Measurements from ENCODE around the gene ZFP2. TPM values are rescaled to one million over a fixed set of nuclear protein-coding genes. Genes with fewer than 3 reads are reported as not detected.
"Not testable (repeated sequence)": the region's sequence is repeated elsewhere in the genome, so short reads cannot be mapped to it uniquely, and the experiment has no call there.

The ZFP2 gene
- polyA plus RNA-seq, 4 donors: 0.22 to 2.5 (median 0.49) TPM

DNA sequence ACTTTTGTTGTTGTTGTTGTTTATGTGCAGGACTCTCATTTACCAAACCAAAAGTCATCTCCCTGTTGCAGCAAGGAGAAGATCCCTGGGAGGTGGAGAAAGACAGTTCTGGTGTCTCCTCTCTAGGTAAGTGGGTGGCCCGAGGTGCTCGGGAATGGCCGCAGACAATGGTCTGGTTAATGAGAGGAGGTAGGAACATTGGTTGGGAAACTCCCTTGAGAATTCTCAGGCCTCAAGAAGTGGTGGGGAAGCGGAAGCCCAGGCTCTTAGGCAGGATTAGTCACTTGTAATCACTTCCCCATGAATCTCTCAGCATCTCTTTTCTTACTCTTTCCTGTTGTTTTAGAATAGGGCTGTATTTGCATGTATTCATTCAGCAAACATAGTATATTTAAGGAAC is 28.8 kb upstream of the ZFP2 start:
- no peak overlapping the region for H3K4me3 ChIP-seq (ENCODE audit: low read depth in 1 of 3, low read length in 3 of 3)
- no peaks in the 10 kb centered on the region for H3K4me1 ChIP-seq (ENCODE audit: control insufficient read depth in 3 of 3, insufficient read depth in 2 of 3, low read depth in 1 of 3, low read length in 2 of 3)
- H3K27ac ChIP-seq (ENCODE audit: low read depth in 1 of 3, low read length in 2 of 3): no peak overlapping the region
- 80 to 92% (median 81%) methylated on average over 4 of the region's 4 CpGs for WGBS, 3 donors
- peaks cover 0 to 43% of the 10 kb centered on the region in 2 donors for H3K9me3 ChIP-seq (ENCODE audit: control insufficient read depth in 2 of 2, insufficient read depth in 1 of 2, low read depth in 1 of 2, low read length in 1 of 2)
- H3K27me3 ChIP-seq (ENCODE audit: control insufficient read depth in 3 of 3, insufficient read depth in 3 of 3, low read length in 3 of 3): no peaks in the 10 kb centered on the region
- no peak for DNase-seq
- H3K36me3 ChIP-seq (ENCODE audit: control insufficient read depth in 3 of 3, insufficient read depth in 2 of 3, low read depth in 1 of 3, low read length in 3 of 3): peaks cover 20 to 53% (median 32%) of the 10 kb centered on the region in 3 donors
- no peak for FAIRE-seq

DNA sequence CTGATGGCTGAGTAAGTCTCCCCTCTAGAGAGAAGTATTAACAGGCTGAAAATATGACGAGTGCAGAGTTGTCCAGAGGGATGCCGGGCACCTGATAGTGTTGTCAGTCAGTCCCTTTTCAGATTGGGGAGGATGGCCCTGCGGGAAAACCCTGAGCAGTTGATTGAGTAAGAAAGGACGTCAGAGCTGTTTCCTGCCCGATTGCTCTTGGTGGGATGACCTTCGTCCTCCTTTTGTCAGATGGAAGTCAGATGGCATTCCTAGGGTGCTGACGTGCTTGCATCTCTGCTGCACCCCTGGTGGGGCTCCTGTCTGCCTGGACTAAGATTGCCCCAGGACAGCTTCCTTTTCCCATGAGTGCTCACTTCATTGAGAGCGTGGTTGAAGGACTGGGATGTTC is 26.1 kb upstream of the ZFP2 start:
- Histone ChIP-seq H3K36me3 (ENCODE audit: control insufficient read depth in 3 of 3, insufficient read depth in 2 of 3, low read depth in 1 of 3, low read length in 3 of 3) (peaks cover 20 to 55% (median 41%) of the 10 kb centered on the region in 3 donors), H3K27ac (ENCODE audit: low read depth in 1 of 3, low read length in 2 of 3) (no peak overlapping the region), H3K27me3 (ENCODE audit: control insufficient read depth in 3 of 3, insufficient read depth in 3 of 3, low read length in 3 of 3) (no peaks in the 10 kb centered on the region), H3K4me1 (ENCODE audit: control insufficient read depth in 3 of 3, insufficient read depth in 2 of 3, low read depth in 1 of 3, low read length in 2 of 3) (no peaks in the 10 kb centered on the region), H3K9me3 (ENCODE audit: control insufficient read depth in 2 of 2, insufficient read depth in 1 of 2, low read depth in 1 of 2, low read length in 1 of 2) (peaks cover 0 to 51% of the 10 kb centered on the region in 2 donors), H3K4me3 (ENCODE audit: low read depth in 1 of 3, low read length in 3 of 3) (no peak overlapping the region)
- no peak for DNase-seq
- FAIRE-seq: no peak
- WGBS, 3 donors: 87 to 93% (median 88%) methylated on average over 8 of the region's 8 CpGs

DNA sequence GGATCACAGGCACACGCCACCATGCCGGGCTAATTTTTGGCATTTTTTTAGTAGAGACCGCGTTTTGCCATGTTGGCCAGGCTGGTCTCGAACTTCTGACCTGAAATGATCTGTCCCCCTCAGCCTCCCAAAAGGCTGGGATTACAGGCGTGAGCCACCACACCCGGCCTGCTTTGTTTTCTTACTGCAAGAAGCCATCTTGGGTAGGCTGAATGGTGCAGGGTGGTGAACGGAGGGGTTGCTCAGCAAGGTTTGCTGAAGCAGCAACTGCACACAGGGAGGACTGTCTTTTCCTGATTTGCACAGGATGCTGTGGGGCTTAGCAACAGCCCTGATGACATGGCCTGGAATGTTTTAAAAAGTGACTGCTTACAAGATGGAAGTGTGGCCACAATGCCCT is 25.3 kb upstream of the ZFP2 start:
- WGBS, 3 donors: 92 to 97% (median 96%) methylated on average over 8 of the region's 8 CpGs
- Histone ChIP-seq H3K27me3 (ENCODE audit: control insufficient read depth in 3 of 3, insufficient read depth in 3 of 3, low read length in 3 of 3) (no peaks in the 10 kb centered on the region), H3K27ac (ENCODE audit: low read depth in 1 of 3, low read length in 2 of 3) (no peak overlapping the region), H3K4me1 (ENCODE audit: control insufficient read depth in 3 of 3, insufficient read depth in 2 of 3, low read depth in 1 of 3, low read length in 2 of 3) (no peaks in the 10 kb centered on the region), H3K4me3 (ENCODE audit: low read depth in 1 of 3, low read length in 3 of 3) (no peak overlapping the region), H3K9me3 (ENCODE audit: control insufficient read depth in 2 of 2, insufficient read depth in 1 of 2, low read depth in 1 of 2, low read length in 1 of 2) (peaks cover 0 to 56% of the 10 kb centered on the region in 2 donors), H3K36me3 (ENCODE audit: control insufficient read depth in 3 of 3, insufficient read depth in 2 of 3, low read depth in 1 of 3, low read length in 3 of 3) (peaks cover 24 to 57% (median 49%) of the 10 kb centered on the region in 3 donors)
- DNase-seq (no peak), FAIRE-seq (no peak)

DNA sequence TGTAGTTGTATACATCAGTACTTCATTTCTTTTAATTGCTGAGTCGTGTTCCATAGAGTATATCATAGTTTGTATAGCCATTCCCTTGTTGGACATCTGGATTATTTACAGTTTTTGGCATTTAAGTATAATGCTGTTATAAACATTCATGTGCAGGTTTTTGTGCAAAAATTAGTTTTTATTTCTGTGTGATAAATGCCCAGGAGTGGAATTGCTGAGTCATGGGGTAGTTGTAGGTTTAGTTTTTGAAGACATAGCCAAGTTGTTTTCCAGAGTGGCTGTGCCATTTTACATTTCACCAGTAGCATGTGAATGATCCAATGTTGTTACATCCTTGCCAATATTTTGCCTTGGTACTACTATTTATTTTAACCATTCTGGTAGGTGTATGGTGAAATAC is 23.4 kb upstream of the ZFP2 start:
- FAIRE-seq (no peak), DNase-seq (no peak)
- Histone ChIP-seq H3K4me1 (ENCODE audit: control insufficient read depth in 3 of 3, insufficient read depth in 2 of 3, low read depth in 1 of 3, low read length in 2 of 3) (no peaks in the 10 kb centered on the region), H3K4me3 (ENCODE audit: low read depth in 1 of 3, low read length in 3 of 3) (no peak overlapping the region), H3K9me3 (ENCODE audit: control insufficient read depth in 2 of 2, insufficient read depth in 1 of 2, low read depth in 1 of 2, low read length in 1 of 2) (peaks cover 0 to 62% of the 10 kb centered on the region in 2 donors), H3K27me3 (ENCODE audit: control insufficient read depth in 3 of 3, insufficient read depth in 3 of 3, low read length in 3 of 3) (no peaks in the 10 kb centered on the region), H3K36me3 (ENCODE audit: control insufficient read depth in 3 of 3, insufficient read depth in 2 of 3, low read depth in 1 of 3, low read length in 3 of 3) (peaks cover 26 to 61% (median 51%) of the 10 kb centered on the region in 3 donors), H3K27ac (ENCODE audit: low read depth in 1 of 3, low read length in 2 of 3) (no peak overlapping the region)
- 81 to 97% (median 93%) methylated on average over 1 of the region's 1 CpG for WGBS, 3 donors

DNA sequence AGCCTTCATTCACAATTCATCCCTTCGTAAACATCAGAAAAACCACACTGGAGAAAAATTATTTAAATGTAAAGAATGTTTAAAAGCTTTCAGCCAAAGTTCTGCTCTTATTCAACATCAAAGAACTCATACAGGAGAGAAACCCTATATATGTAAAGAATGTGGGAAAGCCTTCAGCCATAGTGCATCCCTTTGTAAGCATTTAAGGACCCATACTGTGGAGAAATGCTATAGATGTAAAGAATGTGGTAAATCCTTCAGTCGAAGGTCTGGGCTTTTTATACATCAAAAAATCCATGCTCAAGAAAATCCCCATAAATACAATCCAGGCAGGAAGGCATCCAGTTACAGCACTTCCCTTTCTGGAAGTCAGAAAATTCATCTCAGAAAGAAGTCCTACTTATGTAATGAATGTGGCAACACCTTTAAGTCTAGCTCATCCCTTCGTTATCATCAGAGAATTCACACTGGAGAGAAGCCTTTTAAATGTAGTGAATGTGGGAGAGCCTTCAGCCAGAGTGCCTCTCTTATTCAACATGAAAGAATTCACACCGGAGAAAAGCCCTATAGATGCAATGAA is 12.5 kb upstream of the ZFP2 start:
- not testable (repeated sequence) for DNase-seq; H3K27ac ChIP-seq (ENCODE audit: low read depth in 1 of 3, low read length in 2 of 3); H3K4me1 ChIP-seq (ENCODE audit: control insufficient read depth in 3 of 3, insufficient read depth in 2 of 3, low read depth in 1 of 3, low read length in 2 of 3); H3K4me3 ChIP-seq (ENCODE audit: low read depth in 1 of 3, low read length in 3 of 3); FAIRE-seq; H3K27me3 ChIP-seq (ENCODE audit: control insufficient read depth in 3 of 3, insufficient read depth in 3 of 3, low read length in 3 of 3)
- H3K9me3 ChIP-seq (ENCODE audit: control insufficient read depth in 2 of 2, insufficient read depth in 1 of 2, low read depth in 1 of 2, low read length in 1 of 2): peaks cover 2 to 46% of the 10 kb centered on the region in 2 donors
- peaks cover 7 to 29% (median 20%) of the 10 kb centered on the region in 3 donors for H3K36me3 ChIP-seq (ENCODE audit: control insufficient read depth in 3 of 3, insufficient read depth in 2 of 3, low read depth in 1 of 3, low read length in 3 of 3)
- WGBS, 3 donors: 96 to 100% (median 98%) methylated on average over 4 of the region's 4 CpGs

DNA sequence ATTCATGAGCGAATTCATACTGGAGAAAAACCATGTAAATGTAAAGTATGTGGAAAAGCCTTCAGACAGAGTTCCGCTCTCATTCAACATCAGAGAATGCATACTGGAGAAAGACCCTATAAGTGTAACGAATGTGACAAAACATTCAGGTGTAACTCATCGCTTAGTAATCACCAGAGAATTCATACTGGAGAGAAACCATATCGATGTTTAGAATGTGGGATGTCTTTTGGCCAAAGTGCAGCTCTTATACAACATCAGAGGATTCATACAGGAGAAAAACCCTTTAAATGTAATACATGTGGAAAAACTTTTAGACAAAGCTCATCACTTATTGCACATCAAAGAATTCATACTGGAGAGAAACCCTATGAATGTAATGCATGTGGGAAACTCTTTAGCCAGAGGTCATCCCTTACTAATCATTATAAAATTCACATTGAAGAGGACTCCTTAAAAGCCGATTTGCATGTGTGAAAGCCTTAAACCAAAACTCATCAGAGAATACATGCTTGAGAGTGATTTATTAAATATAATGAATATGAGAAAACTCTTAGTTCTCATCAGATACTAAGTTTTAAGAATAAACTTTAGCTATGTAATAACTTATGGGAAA is 11.8 kb upstream of the ZFP2 start:
- WGBS, 3 donors: 99 to 100% (median 99%) methylated on average over 6 of the region's 6 CpGs
- Histone ChIP-seq H3K9me3 (ENCODE audit: control insufficient read depth in 2 of 2, insufficient read depth in 1 of 2, low read depth in 1 of 2, low read length in 1 of 2) (peaks cover 2 to 40% of the 10 kb centered on the region in 2 donors), H3K4me1 (ENCODE audit: control insufficient read depth in 3 of 3, insufficient read depth in 2 of 3, low read depth in 1 of 3, low read length in 2 of 3) (no peaks in the 10 kb centered on the region), H3K36me3 (ENCODE audit: control insufficient read depth in 3 of 3, insufficient read depth in 2 of 3, low read depth in 1 of 3, low read length in 3 of 3) (peaks cover 7 to 27% (median 20%) of the 10 kb centered on the region in 3 donors), H3K27me3 (ENCODE audit: control insufficient read depth in 3 of 3, insufficient read depth in 3 of 3, low read length in 3 of 3) (no peaks in the 10 kb centered on the region), H3K27ac (ENCODE audit: low read depth in 1 of 3, low read length in 2 of 3) (no peak overlapping the region), H3K4me3 (ENCODE audit: low read depth in 1 of 3, low read length in 3 of 3) (no peak overlapping the region)
- DNase-seq (no peak), FAIRE-seq (no peak)

DNA sequence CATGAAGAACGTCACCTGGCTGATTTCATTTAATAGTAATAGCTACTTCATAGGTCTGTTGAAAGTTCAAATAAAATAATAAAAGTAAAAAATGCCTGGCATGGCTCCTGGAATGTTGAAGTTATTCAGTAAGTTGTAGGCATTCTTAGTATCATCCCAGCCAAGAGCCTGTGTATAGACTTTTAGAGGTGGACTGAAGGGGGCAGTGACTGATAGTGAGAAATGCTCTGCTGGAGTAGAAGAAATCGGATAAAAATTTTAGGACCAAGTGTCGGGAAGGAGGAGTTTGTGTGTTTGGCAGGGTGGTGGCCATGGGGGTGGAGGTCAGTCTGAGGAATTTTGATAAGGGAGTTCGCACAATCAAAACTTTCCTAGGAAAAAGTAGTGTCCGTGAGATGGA is 3.6 kb downstream of the ZFP2 start:
- WGBS, 3 donors: 84 to 92% (median 87%) methylated on average over 5 of the region's 5 CpGs
- no peak for DNase-seq
- no peak for FAIRE-seq

DNA sequence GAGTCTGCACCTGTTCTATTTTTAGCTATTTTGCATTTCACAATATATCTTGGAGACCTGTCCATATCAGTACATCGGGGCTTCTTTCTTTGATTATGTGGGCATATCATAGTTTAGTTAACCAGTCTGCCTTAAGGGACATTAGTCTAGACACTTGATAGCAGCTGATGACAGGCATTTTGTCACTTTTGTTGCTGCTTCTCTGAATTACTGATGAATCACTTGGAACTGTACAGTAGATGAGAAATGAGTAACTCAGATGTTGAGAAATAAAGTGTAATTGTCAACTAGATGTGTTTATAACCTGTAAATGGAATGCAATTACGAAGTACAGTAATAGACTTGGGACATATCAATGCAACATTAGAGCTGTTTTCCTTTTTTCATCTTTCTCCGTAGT is 7.1 kb downstream of the ZFP2 start:
- H3K27ac ChIP-seq (ENCODE audit: low read depth in 1 of 3, low read length in 2 of 3): no peak overlapping the region
- no peaks in the 10 kb centered on the region for H3K27me3 ChIP-seq (ENCODE audit: control insufficient read depth in 3 of 3, insufficient read depth in 3 of 3, low read length in 3 of 3)
- H3K36me3 ChIP-seq (ENCODE audit: control insufficient read depth in 3 of 3, insufficient read depth in 2 of 3, low read depth in 1 of 3, low read length in 3 of 3): peaks cover 0 to 5% (median 3%) of the 10 kb centered on the region in 3 donors
- no peak for DNase-seq
- peaks cover 3 to 26% of the 10 kb centered on the region in 2 donors for H3K9me3 ChIP-seq (ENCODE audit: control insufficient read depth in 2 of 2, insufficient read depth in 1 of 2, low read depth in 1 of 2, low read length in 1 of 2)
- no peaks in the 10 kb centered on the region for H3K4me1 ChIP-seq (ENCODE audit: control insufficient read depth in 3 of 3, insufficient read depth in 2 of 3, low read depth in 1 of 3, low read length in 2 of 3)
- H3K4me3 ChIP-seq (ENCODE audit: low read depth in 1 of 3, low read length in 3 of 3): no peak overlapping the region
- no peak for FAIRE-seq
- WGBS, 3 donors: 64 to 94% (median 76%) methylated on average over 3 of the region's 3 CpGs

More for the DNA sequence above, 3.6 kb downstream of the ZFP2 start:
- Histone ChIP-seq H3K27me3 (ENCODE audit: control insufficient read depth in 3 of 3, insufficient read depth in 3 of 3, low read length in 3 of 3) (no peaks in the 10 kb centered on the region), H3K4me3 (ENCODE audit: low read depth in 1 of 3, low read length in 3 of 3) (no peak overlapping the region), H3K4me1 (ENCODE audit: control insufficient read depth in 3 of 3, insufficient read depth in 2 of 3, low read depth in 1 of 3, low read length in 2 of 3) (no peaks in the 10 kb centered on the region), H3K36me3 (ENCODE audit: control insufficient read depth in 3 of 3, insufficient read depth in 2 of 3, low read depth in 1 of 3, low read length in 3 of 3) (no peaks in the 10 kb centered on the region), H3K27ac (ENCODE audit: low read depth in 1 of 3, low read length in 2 of 3) (no peak overlapping the region), H3K9me3 (ENCODE audit: control insufficient read depth in 2 of 2, insufficient read depth in 1 of 2, low read depth in 1 of 2, low read length in 1 of 2) (peaks cover 1 to 15% of the 10 kb centered on the region in 2 donors)
